GM23248 (cell line): ENCODE data around the gene SPESP1.

Source experiments
- EZH2 ChIP-seq: fragments of 200-600 bp; sonication (generic); IDR thresholded peaks from 2 replicates; pipeline ENCODE4 v1.6.1; 2018; ENCODE audit warnings: antibody characterized with exemption, mild to moderate bottlenecking; ENCODE audit not compliant: insufficient read depth, poor library complexity, severe bottlenecking
- EZH2phosphoT487 ChIP-seq: fragments of 200-600 bp; sonication (generic); IDR thresholded peaks from 2 replicates; pipeline ENCODE4 v1.6.1; 2018; ENCODE audit warnings: antibody characterized with exemption, moderate library complexity, mild to moderate bottlenecking, low read depth; ENCODE audit not compliant: insufficient read depth

DNA sequence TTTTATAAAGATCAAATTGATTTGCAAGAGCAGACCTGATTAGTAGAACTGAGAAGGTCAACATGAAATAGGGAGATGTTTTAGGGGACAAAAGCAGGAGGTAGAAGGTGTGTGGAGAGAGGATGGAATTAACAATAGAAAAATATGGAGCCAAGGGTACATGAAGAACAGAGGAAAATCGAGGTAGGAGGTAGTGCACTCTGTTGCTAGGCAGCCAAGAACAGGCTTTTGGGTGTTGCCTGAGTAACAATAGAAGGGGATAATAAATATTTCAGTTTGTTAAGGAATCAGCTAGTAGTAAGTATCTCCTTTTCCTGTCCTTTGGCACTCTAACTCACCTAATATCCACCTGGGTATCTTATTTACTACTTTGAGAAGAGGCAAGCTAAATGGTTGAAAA lies 9.2 kb downstream of the SPESP1 start:
- TF ChIP-seq EZH2, result no peak
- no peak for TF ChIP-seq EZH2phosphoT487
